Sigmoid colon (tissue), 7 donors: ENCODE data around the gene KLHL29. TPM values are rescaled to one million over a fixed set of nuclear protein-coding genes. Genes with fewer than 3 reads are reported as not detected.
"Not testable (repeated sequence)": the region's sequence is repeated elsewhere in the genome, so short reads cannot be mapped to it uniquely, and the experiment has no call there.

Experiments used
- DNase-seq: peaks from one replicate; pipeline ENCODE4 v3.0.0-alpha.2; 2019
- H3K27ac ChIP-seq, 4 donors: fragments of 200-600 bp; sonication (generic); one replicate each; pipeline ENCODE4 v1.5.1; 2016 to 2019; ENCODE audit warnings: mild to moderate bottlenecking in 1 of 4
- H3K27me3 ChIP-seq, 3 donors: fragments of 200-600 bp; sonication (generic); one replicate each; pipeline ENCODE4 v1.5.1; 2019; ENCODE audit warnings: mild to moderate bottlenecking in 1 of 3
- H3K36me3 ChIP-seq, 4 donors: fragments of 200-600 bp; sonication (generic); one replicate each; pipeline ENCODE4 v1.5.1; 2016 to 2019
- H3K4me1 ChIP-seq, 4 donors: fragments of 200-600 bp; sonication (generic); one replicate each; pipeline ENCODE4 v1.5.1; 2017 to 2019
- H3K4me3 ChIP-seq, 4 donors: fragments of 200-600 bp; sonication (generic); one replicate each; pipeline ENCODE4 v1.5.1; 2017 to 2019; ENCODE audit warnings: mild to moderate bottlenecking in 2 of 4, moderate library complexity in 1 of 4
- H3K9me3 ChIP-seq, 4 donors: fragments of 200-600 bp in 3 of 4; sonication (generic) in 3 of 4; one replicate each; pipeline versions ENCODE4 v1.5.1 to v1.6.1; 2013 to 2019
- EP300 ChIP-seq, 4 donors: sonication (generic); formaldehyde crosslinking; IDR thresholded peaks; one replicate each; pipeline ENCODE4 v1.6.1; 2017; ENCODE audit warnings: antibody characterized with exemption in 4 of 4
- POLR2A ChIP-seq, 2 donors: fragments of 450-650 bp; IDR thresholded peaks; one replicate each; pipeline ENCODE4 v1.6.1; 2016; ENCODE audit warnings: antibody characterized with exemption in 2 of 2, mild to moderate bottlenecking in 2 of 2, moderate library complexity in 2 of 2
- POLR2AphosphoS5 ChIP-seq, 4 donors: sonication (generic); formaldehyde crosslinking; IDR thresholded peaks; one replicate each; pipeline ENCODE4 v1.6.1; 2017; ENCODE audit warnings: antibody characterized with exemption in 4 of 4
- WGBS, 2 donors: extraction: QIAGEN DNeasy Blood & Tissue Kit; methylation state at CpG; one replicate each; pipeline ENCODE4 v1.1.7; 2013; 5-methylcytosine and 5-hydroxymethylcytosine counted together
- intact Hi-C: fragments of 100-400 bp; cut with DNase I; formaldehyde crosslinking; loops from one replicate; pipeline ENCODE4 v1.15.1; 2023
- polyA plus RNA-seq, 3 donors: library from polyadenylated mRNA; stranded (reverse); fragments of 200-250 nt; gene quantifications; one replicate each; pipeline ENCODE4 v1.2.3, GENCODE V29; 2013
- total RNA-seq, 4 donors: library from RNA; depleted of rRNA; stranded (reverse); fragments of >200 nt; gene quantifications; one replicate each; pipeline ENCODE4 v1.1.0, GENCODE V29; 2016
- TF ChIP-seq, protein P1 (sequence below), 4 experiments: fragments of 450-650 bp in 3 of 4; fragments of 200-600 bp in 1 of 4; IDR thresholded peaks; one replicate each; pipeline ENCODE4 v1.5.1; 2016 to 2019; ENCODE audit warnings: antibody characterized with exemption in 4 of 4, mild to moderate bottlenecking in 3 of 4, moderate library complexity in 2 of 4
- donor health status: healthy with polysubstance abuse.
- donor health status: Bipolar disorder and iron deficiency.
- donor health status: healthy.

KLHL29 gene
- total and polyA plus RNA-seq, 7 donors, result 0.46 to 25.5 (median 6.3) TPM

DNA sequence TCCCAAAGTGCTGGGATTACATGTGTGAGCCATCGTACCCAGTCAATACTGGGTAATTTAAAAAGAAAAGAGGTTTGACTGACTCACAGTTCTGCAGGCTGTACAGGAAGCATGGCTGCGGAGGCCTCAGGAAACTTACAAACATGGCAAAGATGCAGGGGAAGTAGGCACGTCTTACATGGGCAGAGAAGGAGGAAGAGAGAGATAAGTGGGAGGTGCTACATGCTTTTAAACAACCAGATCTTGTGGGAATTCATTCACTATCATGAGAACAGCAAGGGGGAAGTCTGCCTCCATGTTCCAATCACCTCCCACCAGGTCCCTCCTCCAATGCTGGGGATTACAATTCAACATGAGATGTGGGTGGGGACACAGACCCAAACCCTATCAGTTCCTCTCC lies 349.4 kb downstream of the KLHL29 start:
- Histone ChIP-seq H3K36me3 (peaks cover 0 to 6% (median 0%) of the 10 kb centered on the region in 4 donors), H3K4me3 (no peak overlapping the region), H3K9me3 (no peaks in the 10 kb centered on the region), H3K4me1 (no peaks in the 10 kb centered on the region), H3K27ac (no peak overlapping the region), H3K27me3 (no peaks in the 10 kb centered on the region)
- intact Hi-C loops, result no loop called here
- no peak for DNase-seq
- TF ChIP-seq, protein P1, sequence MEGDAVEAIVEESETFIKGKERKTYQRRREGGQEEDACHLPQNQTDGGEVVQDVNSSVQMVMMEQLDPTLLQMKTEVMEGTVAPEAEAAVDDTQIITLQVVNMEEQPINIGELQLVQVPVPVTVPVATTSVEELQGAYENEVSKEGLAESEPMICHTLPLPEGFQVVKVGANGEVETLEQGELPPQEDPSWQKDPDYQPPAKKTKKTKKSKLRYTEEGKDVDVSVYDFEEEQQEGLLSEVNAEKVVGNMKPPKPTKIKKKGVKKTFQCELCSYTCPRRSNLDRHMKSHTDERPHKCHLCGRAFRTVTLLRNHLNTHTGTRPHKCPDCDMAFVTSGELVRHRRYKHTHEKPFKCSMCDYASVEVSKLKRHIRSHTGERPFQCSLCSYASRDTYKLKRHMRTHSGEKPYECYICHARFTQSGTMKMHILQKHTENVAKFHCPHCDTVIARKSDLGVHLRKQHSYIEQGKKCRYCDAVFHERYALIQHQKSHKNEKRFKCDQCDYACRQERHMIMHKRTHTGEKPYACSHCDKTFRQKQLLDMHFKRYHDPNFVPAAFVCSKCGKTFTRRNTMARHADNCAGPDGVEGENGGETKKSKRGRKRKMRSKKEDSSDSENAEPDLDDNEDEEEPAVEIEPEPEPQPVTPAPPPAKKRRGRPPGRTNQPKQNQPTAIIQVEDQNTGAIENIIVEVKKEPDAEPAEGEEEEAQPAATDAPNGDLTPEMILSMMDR (IDR thresholded peaks at IDR 0.05), result no peak
- TF ChIP-seq EP300 (IDR thresholded peaks at IDR 0.05), result no peak
- TF ChIP-seq POLR2AphosphoS5 (IDR thresholded peaks at IDR 0.05), result no peak
- TF ChIP-seq POLR2A (IDR thresholded peaks at IDR 0.05), result no peak
- WGBS, 2 donors, result 79 to 85% methylated on average over 3 of the region's 3 CpGs

DNA sequence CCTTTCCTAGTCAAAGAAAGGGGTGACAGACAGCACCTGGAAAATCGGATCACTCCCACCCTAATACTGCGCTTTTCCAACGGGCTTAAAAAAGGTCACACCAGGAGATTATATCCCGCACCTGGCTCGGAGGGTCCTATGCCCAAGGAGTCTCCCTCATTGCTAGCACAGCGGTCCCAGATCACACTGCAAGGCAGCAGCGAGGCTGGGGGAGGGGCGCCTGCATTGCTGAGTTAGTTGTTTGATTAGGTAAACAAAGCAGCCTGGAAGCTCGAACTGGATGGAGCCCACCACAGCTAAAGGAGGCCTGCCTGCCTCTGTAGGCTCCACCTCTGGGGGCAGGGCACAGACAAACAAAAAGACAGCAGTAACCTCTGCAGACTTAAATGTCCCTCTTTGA lies 351.8 kb downstream of the KLHL29 start:
- H3K4me1 ChIP-seq, DNase-seq, H3K36me3 ChIP-seq, intact Hi-C loops, H3K27ac ChIP-seq, H3K9me3 ChIP-seq, H3K4me3 ChIP-seq, H3K27me3 ChIP-seq: not testable (repeated sequence)
- 98% methylated on average over 9 of the region's 9 CpGs for WGBS, 2 donors

DNA sequence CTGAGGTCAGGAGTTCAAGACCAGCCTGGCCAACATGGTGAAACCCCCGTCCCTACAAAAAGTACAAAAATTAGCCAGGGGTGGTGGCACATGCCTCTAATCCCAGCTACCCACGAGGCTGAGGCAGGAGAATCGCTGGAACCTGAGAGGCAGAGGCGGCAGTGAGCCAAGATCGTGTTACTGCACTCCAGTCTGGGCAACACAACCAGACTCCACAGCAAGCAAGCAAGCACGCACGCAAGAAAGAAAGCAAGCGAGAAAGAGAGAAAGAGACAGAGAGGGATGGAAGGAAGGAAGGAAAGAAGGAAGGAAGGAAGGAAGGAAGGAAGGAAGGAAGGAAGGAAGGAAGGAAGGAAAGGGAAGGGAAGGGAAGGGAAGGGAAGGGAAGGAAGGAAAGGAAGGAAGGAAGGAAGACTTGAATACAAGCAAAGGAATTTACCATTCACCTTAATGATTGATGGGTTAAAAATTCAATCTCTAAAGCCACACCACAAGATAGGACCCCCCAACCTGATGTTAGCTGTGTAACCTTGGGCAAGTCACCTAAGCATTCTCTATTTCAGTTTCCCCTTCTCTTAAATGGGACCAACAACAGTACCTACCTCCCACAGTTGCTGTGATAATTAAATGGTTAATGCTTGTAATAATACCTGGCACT lies 360.2 kb downstream of the KLHL29 start:
- no peaks in the 10 kb centered on the region for H3K36me3 ChIP-seq
- H3K27me3 ChIP-seq, result no peaks in the 10 kb centered on the region
- H3K4me1 ChIP-seq, result peaks cover 0 to 18% (median 11%) of the 10 kb centered on the region in 4 donors
- TF ChIP-seq, protein P1 (IDR thresholded peaks at IDR 0.05), result no peak
- TF ChIP-seq POLR2A (IDR thresholded peaks at IDR 0.05) (no peak), POLR2AphosphoS5 (IDR thresholded peaks at IDR 0.05) (no peak)
- H3K9me3 ChIP-seq, result no peaks in the 10 kb centered on the region
- 92% methylated on average over 8 of the region's 8 CpGs for whole genome bisulfite sequencing, 2 donors
- H3K27ac ChIP-seq, result peak overlapping the region in 1 of 4 donors; percentile 11
- intact Hi-C loops, result no loop called here
- DNase-seq, result no peak
- no peak overlapping the region for H3K4me3 ChIP-seq

DNA sequence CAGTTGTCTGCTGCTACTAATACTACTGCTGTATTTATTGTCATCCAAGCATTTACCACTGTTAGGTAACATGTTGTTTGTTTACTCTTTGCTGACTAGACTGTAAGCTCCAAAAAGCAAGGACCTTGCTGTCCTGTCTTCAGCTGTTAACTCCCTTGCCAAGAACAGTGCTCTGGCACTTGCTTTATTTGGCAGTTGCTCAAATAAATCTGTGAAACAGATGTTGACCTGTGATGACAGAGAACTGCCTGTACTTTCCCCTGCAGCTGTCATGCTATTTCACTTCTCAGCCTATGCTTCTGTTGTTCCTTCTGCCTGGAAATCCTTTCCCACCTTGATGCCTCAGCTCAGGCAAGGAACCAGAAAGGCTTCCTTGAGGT lies 360.7 kb downstream of the KLHL29 start:
- TF ChIP-seq POLR2AphosphoS5 (IDR thresholded peaks at IDR 0.05) (peak; percentile 54 to 78 (median 62)), EP300 (IDR thresholded peaks at IDR 0.05) (peak in 1 of 4 donors; percentile 33), POLR2A (IDR thresholded peaks at IDR 0.05) (no peak)
- peak; percentile 72 for DNase-seq
- peaks cover 0 to 18% (median 11%) of the 10 kb centered on the region in 4 donors for H3K4me1 ChIP-seq
- H3K27ac ChIP-seq, result peak overlapping the region in 1 of 4 donors; percentile 26
- no peaks in the 10 kb centered on the region for H3K36me3 ChIP-seq
- H3K9me3 ChIP-seq, result no peaks in the 10 kb centered on the region
- intact Hi-C loops, result no loop called here
- H3K4me3 ChIP-seq, result no peak overlapping the region
- no peaks in the 10 kb centered on the region for H3K27me3 ChIP-seq

DNA sequence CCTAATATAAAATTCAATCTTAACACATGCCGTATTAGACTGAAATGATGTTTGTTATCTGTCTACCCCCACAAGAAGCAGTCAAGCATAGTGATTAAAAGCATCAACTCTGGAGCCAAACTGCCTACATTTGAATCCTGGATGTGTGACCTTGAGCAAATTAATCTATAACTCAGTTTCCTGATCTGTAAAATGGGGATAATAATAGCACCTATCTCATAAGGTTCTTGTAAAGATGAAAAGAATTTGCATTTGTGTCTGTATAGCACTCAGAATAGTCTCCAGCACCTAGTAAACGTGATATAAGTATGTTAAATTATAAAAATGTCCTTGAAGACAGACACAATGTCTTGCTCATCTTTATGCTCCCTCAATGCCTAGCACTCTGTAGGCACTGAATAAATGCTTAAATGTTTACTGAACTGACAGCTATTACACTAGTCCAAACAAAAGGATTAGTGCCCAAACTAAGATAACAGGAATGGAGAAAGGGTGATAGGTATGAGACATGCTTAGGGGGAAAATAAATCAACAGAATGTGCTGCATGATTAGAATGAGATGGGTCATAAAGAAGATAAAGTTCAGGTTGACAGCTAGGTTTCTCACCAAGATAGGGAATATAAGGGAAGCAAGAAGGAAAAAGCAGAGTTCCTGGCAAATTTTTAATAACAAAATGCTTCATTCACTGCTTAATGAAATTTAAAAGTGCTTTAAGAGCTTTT lies 361.3 kb downstream of the KLHL29 start:
- WGBS, 2 donors, result 64 to 91% methylated on average over 2 of the region's 2 CpGs

DNA sequence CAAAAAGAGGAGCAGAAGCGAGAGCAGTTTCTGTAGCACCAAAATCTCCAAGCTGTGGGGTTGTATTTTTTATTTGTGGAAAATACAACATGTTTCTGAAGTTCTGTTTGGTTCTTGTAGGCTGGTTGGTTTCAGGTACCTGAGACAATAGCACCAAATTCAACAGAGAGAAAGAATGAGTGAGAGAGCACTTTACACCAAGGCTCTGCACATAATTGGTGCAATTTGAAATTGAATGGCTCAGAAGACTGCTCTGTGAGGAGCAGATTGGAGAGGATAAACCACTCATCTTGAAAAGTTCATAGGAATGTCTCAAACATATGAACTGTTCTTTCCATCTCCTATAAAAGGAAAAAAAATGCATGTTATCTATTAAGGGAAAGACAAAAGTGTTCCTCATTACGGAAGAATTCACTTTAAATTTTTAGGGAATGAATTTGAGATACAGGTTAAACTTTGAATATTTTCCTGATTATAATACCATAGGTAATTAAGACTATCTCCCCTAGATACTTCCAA lies 366.8 kb downstream of the KLHL29 start:
- Histone ChIP-seq H3K27ac (no peak overlapping the region), H3K4me3 (no peak overlapping the region), H3K9me3 (no peaks in the 10 kb centered on the region), H3K36me3 (peaks cover 0 to 23% (median 1%) of the 10 kb centered on the region in 4 donors), H3K4me1 (peaks cover 0 to 14% (median 4%) of the 10 kb centered on the region in 4 donors), H3K27me3 (no peaks in the 10 kb centered on the region)
- 99% methylated on average over 2 of the region's 2 CpGs for WGBS, 2 donors
- DNase-seq, result no peak
- no peak for TF ChIP-seq POLR2AphosphoS5 (IDR thresholded peaks at IDR 0.05)
- intact Hi-C loops, result no loop called here

More for the DNA sequence above, 361.3 kb downstream of the KLHL29 start:
- intact Hi-C loops, result no loop called here
- H3K4me3 ChIP-seq, result no peak overlapping the region
- no peaks in the 10 kb centered on the region for H3K9me3 ChIP-seq
- no peak for TF ChIP-seq EP300 (IDR thresholded peaks at IDR 0.05)
- no peaks in the 10 kb centered on the region for H3K27me3 ChIP-seq
- H3K27ac ChIP-seq, result peak overlapping the region in 1 of 4 donors; percentile 26
- H3K36me3 ChIP-seq, result no peaks in the 10 kb centered on the region
- no peak for DNase-seq
- peaks cover 0 to 18% (median 12%) of the 10 kb centered on the region in 4 donors for H3K4me1 ChIP-seq
